GM18505 (cell line): ENCODE data around the gene VEGFC.

ENCODE experiments used
- ATAC-seq: cut with Tn5 transposase; IDR thresholded peaks from one replicate; pipeline ENCODE4 v1.9.1; 2021; ENCODE audit not compliant: unreplicated experiment
- POLR2A ChIP-seq: IDR thresholded peaks from 4 replicates; pipeline ENCODE4 v1.6.1; 2011; ENCODE audit warnings: borderline replicate concordance; ENCODE audit not compliant: insufficient read depth, insufficient read length; ENCODE audit errors: extremely low read depth

The VEGFC gene

DNA sequence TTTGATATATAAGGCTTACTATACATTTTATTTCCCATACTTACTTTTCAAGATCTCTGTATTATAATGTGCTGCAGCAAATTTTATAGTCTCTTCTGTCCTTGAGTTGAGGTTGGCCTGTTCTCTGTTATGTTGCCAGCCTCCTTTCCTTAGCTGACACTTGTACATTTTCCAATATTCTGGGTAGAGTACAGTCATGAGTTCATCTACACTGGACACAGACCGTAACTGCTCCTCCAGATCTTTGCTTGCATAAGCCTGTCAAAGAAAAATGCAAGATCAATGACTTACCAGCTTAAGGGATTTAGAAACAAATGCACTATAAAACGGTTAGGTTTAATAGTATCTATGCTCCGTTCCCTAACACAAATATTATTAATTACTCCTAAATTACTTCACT is 63.2 kb downstream of the VEGFC start:
- no peak for ATAC-seq

DNA sequence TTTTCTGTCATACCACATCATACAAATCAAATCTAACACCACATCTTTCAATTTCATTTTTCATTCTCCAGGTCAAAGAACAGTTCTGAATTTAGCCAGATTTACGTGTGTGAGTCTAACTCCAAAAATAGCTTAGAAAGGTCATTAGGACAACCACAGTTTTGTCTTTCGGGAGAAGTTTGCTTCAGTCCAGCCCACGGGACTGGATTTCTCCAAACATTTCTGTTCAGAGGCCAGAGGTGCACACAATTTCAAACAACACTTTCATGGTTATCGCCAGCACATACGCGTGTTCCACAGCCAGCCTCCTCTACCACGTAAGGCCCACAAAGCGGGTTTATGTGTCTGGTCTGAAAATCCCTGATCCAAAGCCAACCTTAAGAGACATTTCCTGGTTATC is 65.9 kb downstream of the VEGFC start:
- TF ChIP-seq POLR2A, result no peak
- ATAC-seq, result no peak

More for the DNA sequence above, 63.2 kb downstream of the VEGFC start:
- TF ChIP-seq POLR2A, result no peak

DNA sequence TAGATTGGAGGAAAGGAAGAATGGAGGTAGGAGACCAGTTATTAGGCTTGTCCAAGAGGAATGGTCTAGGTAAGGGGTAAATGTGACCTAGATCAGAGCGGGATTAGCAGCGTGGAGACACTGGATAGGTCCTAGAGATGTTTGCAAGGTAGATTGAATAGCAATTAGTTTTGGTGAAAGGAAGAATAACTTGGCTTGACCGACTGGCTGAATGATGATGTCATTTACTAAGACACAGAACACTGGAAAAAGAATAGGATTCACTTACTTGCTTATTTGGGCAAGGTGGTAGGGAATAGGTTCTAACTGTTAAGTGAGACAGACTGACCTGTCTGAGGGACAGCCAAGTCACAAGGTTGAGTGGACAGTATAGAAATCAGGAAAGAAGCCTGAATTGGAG is 71.3 kb downstream of the VEGFC start:
- no peak for ATAC-seq
- no peak for TF ChIP-seq POLR2A

DNA sequence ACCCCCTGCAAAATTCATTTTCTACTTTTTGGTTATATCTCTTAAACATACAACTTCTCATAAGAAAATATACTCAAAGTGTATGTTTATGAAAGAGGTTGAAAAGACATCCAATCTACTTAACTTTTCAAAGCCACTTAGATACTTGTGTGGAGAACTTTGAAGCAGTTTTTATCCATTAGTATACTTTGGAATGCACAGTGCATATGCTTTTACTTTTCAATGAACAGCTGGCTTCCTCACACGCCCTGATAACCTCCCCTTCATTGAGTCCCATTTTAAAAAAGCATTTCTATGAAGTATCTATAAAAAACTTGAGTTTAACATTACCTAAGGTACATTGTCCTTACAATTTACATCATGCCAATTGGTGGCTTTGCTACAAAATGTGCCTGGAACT is 73.8 kb downstream of the VEGFC start:
- no peak for ATAC-seq

DNA sequence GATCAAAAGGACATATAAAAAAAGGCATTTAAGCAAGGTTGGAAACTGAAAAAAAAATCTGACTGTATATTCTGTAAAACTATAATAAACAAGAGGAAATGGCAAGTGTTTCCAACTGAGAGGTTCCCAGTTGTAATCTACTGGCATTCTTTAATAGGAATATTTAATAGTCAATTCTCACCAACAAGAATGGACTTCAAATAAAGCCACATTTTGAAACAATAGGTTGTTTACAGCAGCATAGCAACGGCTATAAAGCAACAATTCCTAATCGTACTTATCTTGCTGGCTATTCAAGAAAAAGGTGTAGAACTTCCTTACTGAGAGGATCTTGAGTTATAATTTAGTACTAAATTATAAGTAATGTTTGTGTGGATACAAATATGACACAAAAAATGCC is 75.5 kb downstream of the VEGFC start:
- no peak for TF ChIP-seq POLR2A
- ATAC-seq, result no peak

More for the DNA sequence above, 73.8 kb downstream of the VEGFC start:
- TF ChIP-seq POLR2A, result no peak

DNA sequence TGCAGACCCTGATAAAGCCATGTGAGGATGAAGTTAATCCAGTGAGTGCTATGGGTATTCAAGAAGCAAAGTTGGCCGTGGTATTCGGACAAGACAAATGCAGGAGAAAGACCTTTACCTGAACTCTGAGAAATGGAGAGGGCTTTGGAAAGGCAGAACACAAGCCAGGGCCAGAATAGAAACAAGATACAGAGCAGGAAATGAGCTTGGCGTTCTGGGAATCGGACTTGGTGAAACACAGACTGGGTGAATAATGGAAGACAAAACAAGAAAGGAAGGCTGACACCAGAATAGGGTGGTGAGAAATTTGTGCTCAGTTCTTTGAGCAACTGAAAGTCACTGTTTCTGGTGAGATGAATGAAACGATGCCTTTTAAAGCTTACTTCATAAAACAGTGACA is 83.3 kb downstream of the VEGFC start:
- ATAC-seq, result no peak
- no peak for TF ChIP-seq POLR2A

DNA sequence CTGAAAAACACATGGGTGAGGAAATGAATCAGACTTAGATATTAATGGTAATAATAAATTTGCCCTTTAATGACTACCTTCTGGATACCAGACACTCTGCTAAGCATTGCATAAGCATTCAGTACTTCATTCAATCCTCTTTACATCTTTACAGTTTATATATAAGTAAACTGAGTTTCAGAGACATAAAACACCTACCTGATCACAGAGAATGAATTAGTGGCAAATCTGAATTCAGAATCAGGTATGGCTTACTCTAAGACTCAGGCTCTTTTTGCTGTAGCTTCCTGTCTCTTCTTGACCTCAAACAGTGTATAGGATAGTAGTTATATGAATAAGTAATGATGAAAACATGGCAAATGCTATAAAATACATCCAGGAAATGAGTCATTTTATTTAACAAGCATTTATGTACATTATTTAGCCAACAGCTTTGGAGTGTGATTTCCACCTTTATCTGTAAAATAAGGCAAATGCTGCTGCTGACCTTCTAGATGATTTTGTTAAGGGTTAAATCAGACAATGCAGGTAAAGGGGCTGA is 83.9 kb downstream of the VEGFC start:
- TF ChIP-seq POLR2A, result no peak
- no peak for ATAC-seq

DNA sequence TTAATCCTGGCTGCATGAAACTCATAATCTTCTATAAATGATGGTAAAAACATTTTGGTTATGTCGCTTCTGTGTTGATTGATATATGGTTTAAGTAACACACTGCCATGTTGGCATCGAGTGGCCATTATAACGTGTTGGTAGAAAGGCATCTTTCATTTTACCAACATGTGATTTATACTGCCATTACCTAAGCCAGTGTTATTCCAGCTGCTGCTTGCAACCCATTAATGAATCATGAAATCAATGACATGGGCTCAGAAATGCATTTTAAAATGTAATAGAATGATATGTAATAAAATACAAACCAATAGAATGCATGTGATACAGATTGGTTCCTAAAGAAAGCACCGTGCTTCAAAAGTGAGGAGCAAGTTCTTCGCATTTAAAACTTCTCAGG is 102.0 kb downstream of the VEGFC start:
- no peak for ATAC-seq
- TF ChIP-seq POLR2A, result no peak

DNA sequence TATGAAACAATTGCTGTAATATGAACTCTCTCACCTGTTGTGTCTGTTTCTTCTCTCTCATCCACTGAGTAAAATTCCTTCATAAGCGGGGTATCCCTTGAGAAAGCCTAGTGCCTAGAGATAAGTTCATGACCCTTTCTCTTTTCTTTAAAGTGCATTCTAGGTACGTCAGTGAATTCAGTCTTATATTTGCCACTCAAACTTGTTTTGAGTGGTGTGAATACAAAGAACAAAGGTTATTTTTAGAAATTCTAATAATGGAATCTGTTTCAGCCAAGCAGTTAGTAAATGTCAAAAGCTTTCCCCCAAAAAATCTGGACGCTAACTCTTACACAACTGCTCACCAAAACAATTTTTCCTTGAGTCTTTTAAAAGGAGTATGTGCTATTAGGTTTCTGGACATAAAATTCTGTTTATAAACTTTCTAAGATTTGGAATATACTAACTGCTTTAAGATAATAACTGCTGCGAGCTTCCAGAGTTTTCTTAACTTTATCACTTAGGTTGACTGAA is 112.0 kb downstream of the VEGFC start:
- ATAC-seq, result no peak
- TF ChIP-seq POLR2A, result no peak

DNA sequence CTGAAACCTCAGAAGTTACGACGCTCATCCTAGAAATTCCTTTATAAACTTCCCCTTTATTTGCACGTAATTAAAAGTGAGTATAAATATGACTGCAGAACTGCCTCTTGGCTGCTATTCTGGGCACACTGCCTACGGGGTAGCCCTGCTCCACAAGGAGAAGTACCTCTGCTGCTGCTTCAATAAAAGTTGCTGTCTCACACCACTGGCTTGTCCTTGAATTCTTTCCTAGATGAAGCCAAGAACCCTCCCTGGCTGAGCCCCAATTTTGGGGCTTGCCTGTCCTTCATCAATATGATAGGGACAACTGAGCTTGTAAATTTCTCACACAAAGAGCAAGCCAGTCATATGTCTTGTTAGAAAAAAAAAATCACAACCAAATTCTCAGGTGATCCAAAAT is 115.8 kb downstream of the VEGFC start:
- no peak for TF ChIP-seq POLR2A
- ATAC-seq, result no peak

DNA sequence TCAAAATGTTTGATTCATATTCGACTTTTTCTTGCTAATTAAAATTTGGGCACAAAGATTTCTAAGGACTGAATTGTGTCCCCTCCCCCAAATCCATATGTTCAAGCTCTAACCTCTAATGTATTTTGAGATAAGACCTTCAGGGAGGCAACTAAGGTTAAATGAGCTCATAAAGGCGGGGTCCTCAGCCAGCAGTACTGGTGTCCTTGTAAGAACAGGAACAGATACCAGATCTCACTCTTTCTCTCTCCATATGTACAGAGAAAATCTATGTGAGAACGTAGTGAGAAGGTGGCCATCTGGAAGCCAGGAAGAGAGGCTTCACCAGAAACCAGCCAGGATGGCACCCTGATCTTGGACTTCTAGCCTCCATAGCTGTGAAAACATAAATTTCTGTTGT is 116.9 kb downstream of the VEGFC start:
- no peak for TF ChIP-seq POLR2A
- ATAC-seq, result no peak

DNA sequence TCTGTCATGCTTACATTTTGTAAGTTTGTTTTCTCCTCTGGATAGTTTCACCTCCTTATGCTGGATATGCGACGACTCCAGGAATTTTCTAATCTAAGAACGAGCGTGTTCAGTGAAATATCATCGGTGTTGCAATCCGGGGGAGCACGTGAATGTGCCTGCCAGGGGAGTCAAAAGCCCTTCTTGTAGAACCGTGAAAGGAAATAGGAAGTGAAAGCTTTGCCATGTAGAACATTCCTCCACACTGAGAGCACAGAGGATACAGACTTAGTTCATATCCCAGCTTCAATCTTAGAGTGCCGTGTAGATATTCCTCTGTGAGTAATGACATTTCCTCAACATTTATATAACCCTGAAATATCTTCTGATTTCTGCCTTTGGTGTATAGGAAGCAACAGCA is 121.2 kb downstream of the VEGFC start:
- TF ChIP-seq POLR2A, result no peak
- no peak for ATAC-seq

DNA sequence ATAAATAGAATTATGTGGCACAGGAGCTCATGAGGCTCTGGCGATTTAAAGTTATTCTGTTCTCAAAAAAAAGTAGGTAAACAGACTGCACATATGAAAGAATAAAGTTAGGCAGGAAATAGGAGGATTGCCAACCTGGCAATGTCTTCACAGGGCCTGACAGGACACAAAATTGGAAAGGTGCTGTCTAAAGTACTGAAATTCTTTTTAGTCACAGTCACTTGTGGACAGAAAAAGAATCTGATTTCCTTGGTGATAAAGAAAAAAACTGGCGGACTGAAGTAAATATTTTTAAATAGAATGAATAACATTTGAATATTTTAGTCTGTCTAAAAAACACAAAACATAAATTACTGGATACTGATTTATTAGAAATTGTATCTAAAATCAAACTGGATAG is 124.4 kb downstream of the VEGFC start:
- ATAC-seq, result no peak
- no peak for TF ChIP-seq POLR2A

DNA sequence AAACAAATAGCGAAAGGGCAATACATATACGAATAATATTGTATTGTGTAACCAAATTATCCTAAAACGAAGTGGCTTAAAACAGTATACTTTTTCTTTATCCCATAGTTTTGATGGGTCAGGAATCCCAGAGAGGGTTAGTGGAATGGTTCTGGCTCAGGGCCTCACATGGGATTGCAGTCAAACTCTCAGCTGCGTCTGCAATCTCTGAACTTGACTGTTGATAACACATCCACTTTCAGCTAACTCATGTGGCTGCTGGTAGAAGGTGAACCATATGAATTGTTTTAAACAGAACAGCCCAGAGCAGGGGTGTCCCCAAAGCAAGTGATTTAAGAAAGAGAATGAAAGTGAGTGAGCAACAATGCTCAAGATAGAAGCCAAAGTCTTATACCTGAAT is 127.8 kb downstream of the VEGFC start:
- no peak for TF ChIP-seq POLR2A
- ATAC-seq, result no peak

DNA sequence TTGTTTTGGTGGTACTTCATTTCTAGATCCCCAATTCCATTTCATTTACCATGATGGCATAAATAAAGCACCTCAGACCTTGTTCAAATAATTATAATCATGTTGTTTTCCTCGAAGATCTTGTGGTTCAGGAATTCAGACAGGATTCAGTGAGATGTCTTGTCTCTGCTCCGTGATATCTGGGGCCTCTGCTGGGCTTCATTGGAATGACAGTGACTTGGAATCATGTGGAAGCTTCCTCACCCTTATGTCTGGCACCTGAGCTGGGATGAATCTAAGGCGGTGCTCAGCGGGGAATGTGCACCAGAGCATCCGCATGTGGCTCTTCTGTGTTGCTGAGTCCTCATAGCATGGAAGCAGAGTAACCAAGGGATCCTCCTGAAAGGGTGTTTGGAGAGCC is 132.2 kb downstream of the VEGFC start:
- no peak for TF ChIP-seq POLR2A
- no peak for ATAC-seq
